ENCODE measurements around the gene PPM1A. TPM values are rescaled to one million over a fixed set of nuclear protein-coding genes. Genes with fewer than 3 reads are reported as not detected.

The PPM1A gene
- total and polyA plus RNA-seq, 9 of the 15 experiments (the other 6 are each of a cell fraction or from before 2014, with no cell fraction given), result 5.5 to 23.9 (median 15.2) TPM

DNA sequence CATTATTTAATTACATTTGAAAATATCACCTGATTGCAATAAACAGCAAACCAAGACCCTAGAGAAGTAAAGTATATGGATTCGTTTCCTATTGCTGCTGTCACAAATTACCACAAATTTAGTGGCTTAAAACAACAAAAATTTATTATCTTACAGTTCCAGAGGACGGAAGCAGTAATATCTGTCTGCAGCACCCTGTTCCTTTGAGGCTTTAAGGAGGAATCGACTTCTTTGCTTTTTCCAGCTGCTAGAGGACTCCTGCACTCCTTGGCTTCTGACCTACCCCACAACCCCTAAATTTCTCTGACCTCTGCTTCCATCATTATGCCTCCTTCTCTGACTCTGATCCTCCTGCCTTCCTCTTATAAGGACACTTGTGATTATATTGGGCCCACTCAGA, 23.8 kb upstream of the PPM1A start (continued):
- no peak for TF ChIP-seq HMGXB4 (CRISPR knock-in tag; IDR thresholded peaks at IDR 0.05)
- TF ChIP-seq, protein P1, sequence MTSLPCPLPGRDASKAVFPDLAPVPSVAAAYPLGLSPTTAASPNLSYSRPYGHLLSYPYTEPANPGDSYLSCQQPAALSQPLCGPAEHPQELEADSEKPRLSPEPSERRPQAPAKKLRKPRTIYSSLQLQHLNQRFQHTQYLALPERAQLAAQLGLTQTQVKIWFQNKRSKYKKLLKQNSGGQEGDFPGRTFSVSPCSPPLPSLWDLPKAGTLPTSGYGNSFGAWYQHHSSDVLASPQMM (CRISPR knock-in tag; IDR thresholded peaks at IDR 0.05), result no peak
- TF ChIP-seq EP300 (IDR thresholded peaks at IDR 0.05; ENCODE audit: low read length), result peak; percentile 15; the same call in 1 of the 2 replicates
- no peak for TF ChIP-seq KDM2B (CRISPR knock-in tag; IDR thresholded peaks at IDR 0.05)
- TF ChIP-seq CLOCK (CRISPR knock-in tag; IDR thresholded peaks at IDR 0.05; ENCODE audit: borderline replicate concordance), result no peak
- TF ChIP-seq ETV5 (CRISPR knock-in tag; IDR thresholded peaks at IDR 0.05; ENCODE audit: low read depth), result no peak
- TF ChIP-seq MBD2 (IDR thresholded peaks at IDR 0.05; ENCODE audit: borderline replicate concordance, low read depth), result no peak
- TF ChIP-seq KDM5B (IDR thresholded peaks at IDR 0.05; ENCODE audit: insufficient replicate concordance, low read depth, low read length), result no peak
- TF ChIP-seq CBFA2T2 (conservative IDR thresholded peaks at IDR 0.05), result peak; percentile 48; the same call in 1 of the 2 replicates
- no peak for TF ChIP-seq MEF2D (tag; conservative IDR thresholded peaks at IDR 0.05; ENCODE audit: low read depth)
- peak; percentile 65 for TF ChIP-seq TAL1 (IDR thresholded peaks at IDR 0.05)
- peak; percentile 75 for TF ChIP-seq TEAD4 (IDR thresholded peaks at IDR 0.05; ENCODE audit: low read length)
- no peak for TF ChIP-seq TEAD4 (CRISPR knock-in tag; IDR thresholded peaks at IDR 0.05; ENCODE audit: borderline replicate concordance)

All from K562 (cell line).